ENCODE data around the gene SPOP.

- TF ChIP-seq CTCF (conservative IDR thresholded peaks at IDR 0.05; ENCODE audit: low read depth in 2 of 2): no peak
- no peak for TF ChIP-seq CREB1 (CRISPR knock-in tag; IDR thresholded peaks at IDR 0.05; ENCODE audit: low read depth)
These were observed 81.9 kb downstream of the SPOP start for GRCh38 chr17:49595980-49596379.

Measured in GM23338 (cell line).